ENCODE measurements around the gene KRT38.
A peak's percentile ranks its signal among the peaks of the same experiment; 100 is the strongest.

KRT38 gene

GRCh38 chr17:41440531-41441033 is at the start of gene KRT38:
TSS of gene KRT38 (minus strand) at chr17:41440983. CDS start at chr17:41440921, 62 bp downstream.
- DNase-seq (ENCODE audit: low spot score), result no peak

GRCh38 chr17:41489531-41489930 is 48.7 kb upstream of the KRT38 start, which contains the start of gene KRT36:
TSS of gene KRT36 (minus strand) at chr17:41489910. CDS start at chr17:41489864, 46 bp downstream.
- DNase-seq (ENCODE audit: low spot score), result no peak

GRCh38 chr17:41486809-41487530 is 46.2 kb upstream of the KRT38 start:
- DNase-seq (ENCODE audit: low spot score), result peak; percentile 48

GRCh38 chr17:41486316-41486715 is 45.5 kb upstream of the KRT38 start:
- no peak for DNase-seq (ENCODE audit: low spot score)

- no peak for DNase-seq (ENCODE audit: low spot score)
Observed at GRCh38 chr17:41484920-41485904, 44.4 kb upstream of the KRT38 start.

GRCh38 chr17:41483991-41484826 is 43.4 kb upstream of the KRT38 start:
- DNase-seq (ENCODE audit: low spot score), result no peak

- DNase-seq (ENCODE audit: low spot score), result no peak
Observed at GRCh38 chr17:41483531-41483930, 42.7 kb upstream of the KRT38 start.

- DNase-seq (ENCODE audit: low spot score), result no peak
Observed at GRCh38 chr17:41481036-41481435, 40.3 kb upstream of the KRT38 start, which contains the start of gene KRT35. TSS of gene KRT35 (minus strand) at chr17:41481151. CDS start at chr17:41481097, 54 bp downstream.

- DNase-seq (ENCODE audit: low spot score), result no peak
Observed at GRCh38 chr17:41480581-41480980, 39.8 kb upstream of the KRT38 start.

GRCh38 chr17:41480136-41480535 is 39.4 kb upstream of the KRT38 start:
- DNase-seq (ENCODE audit: low spot score), result peak; percentile 16

GRCh38 chr17:41478237-41478636 is 37.5 kb upstream of the KRT38 start:
- DNase-seq (ENCODE audit: low spot score), result no peak

- DNase-seq (ENCODE audit: low spot score), result no peak
Observed at GRCh38 chr17:41476866-41477815, 36.4 kb upstream of the KRT38 start.

GRCh38 chr17:41475421-41475820 is 34.6 kb upstream of the KRT38 start:
- DNase-seq (ENCODE audit: low spot score), result no peak

- DNase-seq (ENCODE audit: low spot score), result no peak
Observed at GRCh38 chr17:41474863-41475262, 34.1 kb upstream of the KRT38 start.

- DNase-seq (ENCODE audit: low spot score), result no peak
Observed at GRCh38 chr17:41468346-41468745, 27.6 kb upstream of the KRT38 start.

GRCh38 chr17:41467561-41467960 is 26.8 kb upstream of the KRT38 start:
- no peak for DNase-seq (ENCODE audit: low spot score)

- DNase-seq (ENCODE audit: low spot score), result no peak
Observed at GRCh38 chr17:41466988-41467387, 26.2 kb upstream of the KRT38 start, which contains the start of gene KRT32. TSS of gene KRT32 (minus strand) at chr17:41467386. CDS start at chr17:41467325, 61 bp downstream.

- DNase-seq (ENCODE audit: low spot score), result no peak
Observed at GRCh38 chr17:41464682-41465081, 23.9 kb upstream of the KRT38 start.

GRCh38 chr17:41464173-41464572 is 23.4 kb upstream of the KRT38 start:
- no peak for DNase-seq (ENCODE audit: low spot score)

GRCh38 chr17:41463746-41464145 is 23.0 kb upstream of the KRT38 start:
- DNase-seq (ENCODE audit: low spot score), result no peak
